ENCODE measurements around the gene DIP2B. TPM values are rescaled to one million over a fixed set of nuclear protein-coding genes. Genes with fewer than 3 reads are reported as not detected.
A peak's percentile ranks its signal among the peaks of the same experiment; 100 is the strongest.

The DIP2B gene
- total RNA-seq, 4 donors from 2014 or later: 31.1 to 57.2 (median 46.5) TPM

GRCh38 chr12:50558970-50559369 lies 54.2 kb downstream of the DIP2B start:
- Histone ChIP-seq H3K36me3 (peaks cover 0 to 9% (median 0%) of the 10 kb centered on the region in 3 donors), H3K9me3 (no peaks in the 10 kb centered on the region), H3K4me3 (no peak overlapping the region), H3K4me1 (peaks cover 0 to 44% (median 0%) of the 10 kb centered on the region in 3 donors), H3K27ac (no peak overlapping the region), H3K27me3 (no peaks in the 10 kb centered on the region)
- 33 to 42% methylated on average over 1 of the region's 1 CpG for WGBS, 2 donors
- no peak for DNase-seq
- intact Hi-C loops (cut with DNase I): no loop called here
- no peak for TF ChIP-seq CTCF (IDR thresholded peaks at IDR 0.05)
- no peak for TF ChIP-seq POLR2A (IDR thresholded peaks at IDR 0.05)

- 81 to 84% methylated on average over 7 of the region's 7 CpGs for WGBS, 2 donors
- Histone ChIP-seq H3K4me1 (peaks cover 0 to 50% (median 10%) of the 10 kb centered on the region in 3 donors), H3K27ac (no peak overlapping the region), H3K36me3 (no peaks in the 10 kb centered on the region), H3K27me3 (no peaks in the 10 kb centered on the region), H3K9me3 (no peaks in the 10 kb centered on the region), H3K4me3 (no peak overlapping the region)
- TF ChIP-seq POLR2A (IDR thresholded peaks at IDR 0.05) (no peak), CTCF (IDR thresholded peaks at IDR 0.05) (no peak)
- intact Hi-C loops (cut with DNase I): no loop called here
- no peak for DNase-seq
Measured at GRCh38 chr12:50562520-50563433, 58.0 kb downstream of the DIP2B start.

- intact Hi-C loops (cut with DNase I): no loop called here
- Histone ChIP-seq H3K4me3 (no peak overlapping the region), H3K9me3 (no peaks in the 10 kb centered on the region), H3K36me3 (no peaks in the 10 kb centered on the region), H3K4me1 (peaks cover 4 to 57% (median 16%) of the 10 kb centered on the region in 3 donors), H3K27me3 (no peaks in the 10 kb centered on the region), H3K27ac (no peak overlapping the region)
- DNase-seq: no peak
- WGBS, 2 donors: 92% methylated on average over 1 of the region's 1 CpG; no CpG with 5 or more reads in 1 of the 2 donors
- TF ChIP-seq CTCF (IDR thresholded peaks at IDR 0.05) (no peak), POLR2A (IDR thresholded peaks at IDR 0.05) (no peak)
Measured at GRCh38 chr12:50563434-50563787, 58.6 kb downstream of the DIP2B start.

- no peak overlapping the region for H3K4me3 ChIP-seq
- TF ChIP-seq CTCF (IDR thresholded peaks at IDR 0.05): no peak
Measured at GRCh38 chr12:50564237-50564947, 59.6 kb downstream of the DIP2B start.

GRCh38 chr12:50564948-50565297 lies 60.1 kb downstream of the DIP2B start:
- H3K27ac ChIP-seq: no peak overlapping the region
- H3K36me3 ChIP-seq: no peaks in the 10 kb centered on the region
- no peak for TF ChIP-seq POLR2A (IDR thresholded peaks at IDR 0.05)
- TF ChIP-seq CTCF (IDR thresholded peaks at IDR 0.05): no peak

More at GRCh38 chr12:50564237-50564947, 59.6 kb downstream of the DIP2B start:
- intact Hi-C loops (cut with DNase I): no loop called here
- H3K27ac ChIP-seq: peak overlapping the region in 1 of 4 donors; percentile 10
- whole genome bisulfite sequencing, 2 donors: 68% methylated on average over 4 of the region's 4 CpGs
- no peaks in the 10 kb centered on the region for H3K36me3 ChIP-seq
- H3K27me3 ChIP-seq: no peaks in the 10 kb centered on the region
- no peaks in the 10 kb centered on the region for H3K9me3 ChIP-seq
- H3K4me1 ChIP-seq: peaks cover 11 to 66% (median 25%) of the 10 kb centered on the region in 3 donors
- no peak for DNase-seq

More at GRCh38 chr12:50564948-50565297, 60.1 kb downstream of the DIP2B start:
- intact Hi-C loops (cut with DNase I): no loop called here
- Histone ChIP-seq H3K9me3 (no peaks in the 10 kb centered on the region), H3K4me1 (peaks cover 14 to 72% (median 27%) of the 10 kb centered on the region in 3 donors), H3K4me3 (no peak overlapping the region), H3K27me3 (no peaks in the 10 kb centered on the region)
- 75 to 85% methylated on average over 3 of the region's 3 CpGs for WGBS, 2 donors
- no peak for DNase-seq
